ENCODE data around the gene CKAP2L. TPM values are rescaled to one million over a fixed set of nuclear protein-coding genes. Genes with fewer than 3 reads are reported as not detected.

CKAP2L gene
- total and polyA plus RNA-seq, 10 of the 15 experiments (the other 5 are each of a cell fraction or from before 2014, with no cell fraction given): 10.5 to 37.4 (median 20.2) TPM

- TF ChIP-seq JUND (IDR thresholded peaks at IDR 0.05; ENCODE audit: low read depth, low read length) (no peak), ZZZ3 (IDR thresholded peaks at IDR 0.05; ENCODE audit: control insufficient read depth, insufficient read length, low read depth) (no peak), BHLHE40 (IDR thresholded peaks at IDR 0.05; ENCODE audit: borderline replicate concordance in 1 of 2, low read depth in 2 of 2, low read length in 1 of 2) (no peak), ZBTB4 (CRISPR knock-in tag; IDR thresholded peaks at IDR 0.05) (no peak), TCF3 (IDR thresholded peaks at IDR 0.05; ENCODE audit: borderline replicate concordance, insufficient read depth, low read depth, low read length) (no peak), STAT3 (IDR thresholded peaks at IDR 0.05; ENCODE audit: low read depth, low read length) (no peak), EZH2 (IDR thresholded peaks at IDR 0.05; ENCODE audit: borderline replicate concordance, control insufficient read depth, low read depth, low read length) (no peak), BCLAF1 (IDR thresholded peaks at IDR 0.05) (no peak), SUPT20H (IDR thresholded peaks at IDR 0.05; ENCODE audit: borderline replicate concordance, control insufficient read depth, low read depth, low read length) (no peak), ZNF622 (IDR thresholded peaks at IDR 0.05) (no peak), SIN3A (IDR thresholded peaks at IDR 0.05; ENCODE audit: low read depth, low read length) (no peak), IKZF1 (conservative IDR thresholded peaks at IDR 0.05) (peak; percentile 25; the same call in 1 of the 2 replicates), STAT1 (conservative IDR thresholded peaks at IDR 0.05) (no peak), MTA2 (IDR thresholded peaks at IDR 0.05; ENCODE audit: low read depth) (no peak), POLR2A (IDR thresholded peaks at IDR 0.05; ENCODE audit: low read depth, low read length) (no peak), SREBF2 (IDR thresholded peaks at IDR 0.05; ENCODE audit: low read length) (no peak), ZNF207 (IDR thresholded peaks at IDR 0.05; ENCODE audit: borderline replicate concordance) (no peak), ZSCAN29 (IDR thresholded peaks at IDR 0.05) (no peak), ATF7 (IDR thresholded peaks at IDR 0.05; ENCODE audit: low read depth) (no peak), KLF5 (IDR thresholded peaks at IDR 0.05; ENCODE audit: partially characterized antibody) (no peak), NR2C2 (IDR thresholded peaks at IDR 0.05; ENCODE audit: borderline replicate concordance, control insufficient read depth, insufficient read length, low read depth) (no peak), RBBP5 (conservative IDR thresholded peaks at IDR 0.05) (no peak), NFXL1 (IDR thresholded peaks at IDR 0.05; ENCODE audit: borderline replicate concordance) (no peak), TBL1XR1 (IDR thresholded peaks at IDR 0.05; ENCODE audit: low read depth, low read length) (no peak), PML (IDR thresholded peaks at IDR 0.05; ENCODE audit: low read length) (no peak)
These were observed 29.1 kb upstream of the CKAP2L start (continued) for GRCh38 chr2:112793449-112793978.
